DMS153 treated with DMSO at 0.1 percent for 48 hours (cell line): Measurements from ENCODE around the gene EME1.
A peak's percentile ranks its signal among the peaks of the same experiment; 100 is the strongest.

ENCODE experiments used
- DNase-seq: peaks from one replicate; lab custom pipeline; 2025; ENCODE audit not compliant: unreplicated experiment; lab: John Stamatoyannopoulos, UW

Gene EME1

DNA sequence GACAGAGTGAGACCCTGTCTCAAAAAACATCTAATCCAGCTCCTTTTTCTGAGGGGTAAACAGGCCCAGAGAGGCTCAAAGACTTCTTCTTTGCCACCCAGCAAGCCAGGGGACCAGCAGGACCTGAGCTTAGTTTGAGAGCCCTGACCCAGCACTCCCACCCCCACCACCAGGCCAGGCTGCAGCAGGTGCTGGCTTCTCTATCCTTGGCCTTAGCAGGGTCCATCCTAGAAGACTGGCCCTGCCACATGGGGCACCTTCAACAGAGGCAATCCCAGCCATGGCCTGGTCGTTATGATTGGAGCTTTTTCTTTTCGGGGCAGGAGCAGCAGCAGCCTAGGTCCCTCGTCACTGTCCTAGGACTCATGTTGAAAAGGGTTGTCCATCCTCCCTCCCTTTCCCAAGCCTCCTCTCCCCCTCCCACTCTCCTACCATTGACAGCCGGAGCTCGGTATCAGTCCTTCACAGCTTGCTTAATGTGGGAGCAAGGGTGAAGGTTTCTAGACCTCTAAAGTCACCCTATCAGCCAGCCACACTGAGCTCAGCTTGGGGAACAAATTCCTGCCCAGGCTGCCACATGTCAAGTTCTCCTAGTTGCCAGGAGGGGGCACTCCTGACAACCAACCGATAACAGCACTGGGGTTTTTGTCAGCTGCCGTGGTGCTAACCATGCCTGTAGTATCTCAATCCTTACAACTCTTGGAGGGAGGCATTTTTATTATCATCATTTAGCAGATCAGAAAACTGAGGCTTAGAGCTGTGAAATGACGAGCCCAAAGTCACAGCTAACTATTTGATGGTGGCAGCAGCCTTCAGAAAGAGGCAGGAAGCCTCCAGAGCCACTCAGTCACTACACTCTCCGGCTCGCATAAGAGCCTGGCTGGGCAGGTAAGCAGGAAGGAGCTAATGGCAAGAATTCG is 11.2 kb upstream of the EME1 start:
- peak; percentile 35 for DNase-seq

DNA sequence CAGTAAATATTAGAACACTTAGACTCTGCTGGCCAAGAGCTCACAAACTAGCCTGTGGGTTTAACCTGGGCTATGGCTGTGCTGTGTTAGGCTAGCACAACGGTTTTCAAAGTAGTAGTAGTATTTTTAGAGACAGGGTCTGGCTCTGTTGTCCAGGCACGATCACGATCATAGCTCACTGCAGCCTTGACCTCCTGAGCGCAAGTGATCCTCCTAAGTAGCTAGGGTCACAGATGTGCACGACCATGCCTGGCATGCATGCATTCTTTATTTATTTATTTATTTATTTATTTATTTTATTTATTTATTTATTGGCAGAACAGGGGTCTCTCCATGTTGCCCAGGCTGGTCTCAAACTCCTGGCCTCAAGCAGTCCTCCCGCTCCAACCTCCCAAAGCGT is 10.4 kb upstream of the EME1 start:
- no peak for DNase-seq

- no peak for DNase-seq
Observed at GRCh38 chr17:50363217-50364060, 9.6 kb upstream of the EME1 start.

GRCh38 chr17:50364061-50364458 is 9.0 kb upstream of the EME1 start:
- no peak for DNase-seq

DNA sequence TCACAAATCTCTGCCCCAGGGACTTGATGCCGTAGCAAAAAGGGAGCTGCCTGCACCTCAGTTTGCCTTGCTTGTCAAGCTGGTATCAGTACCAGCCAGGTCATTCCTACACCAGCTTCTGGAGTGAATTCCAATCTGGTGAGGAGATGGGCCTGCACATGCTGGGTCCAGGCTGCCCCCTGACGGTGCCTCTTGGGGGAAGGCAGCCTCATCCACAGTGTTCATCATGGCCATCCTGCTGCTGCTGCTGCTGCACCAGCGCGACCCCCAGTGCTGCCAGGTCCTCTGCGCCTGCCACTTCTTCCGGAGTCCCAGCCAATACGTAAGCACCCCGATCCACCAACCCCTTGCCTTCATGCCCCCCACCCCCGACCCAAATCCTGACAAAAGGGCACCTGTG is 8.3 kb upstream of the EME1 start:
- DNase-seq = no peak

DNA sequence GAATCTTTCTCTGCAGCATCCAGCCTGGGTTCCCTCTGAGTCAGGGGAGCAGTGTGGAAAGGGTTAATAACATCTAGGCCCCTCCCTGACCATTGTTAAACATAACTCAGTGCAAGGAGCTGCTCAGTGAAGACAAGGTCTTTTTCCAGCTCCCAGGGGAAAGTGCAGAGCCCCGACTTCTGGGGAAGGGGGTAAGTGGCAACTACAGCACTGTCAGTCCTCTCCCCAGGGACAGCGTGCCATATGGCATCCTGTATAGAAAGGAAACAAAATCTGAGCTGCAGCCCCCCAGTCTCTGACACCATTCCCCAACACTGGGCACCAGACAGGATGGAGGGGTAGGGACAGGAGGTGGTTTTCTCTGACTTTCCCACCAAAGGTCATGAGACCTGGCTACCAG is 7.9 kb upstream of the EME1 start:
- DNase-seq = no peak

- DNase-seq = no peak
Observed at GRCh38 chr17:50365649-50366393, 7.2 kb upstream of the EME1 start.

DNA sequence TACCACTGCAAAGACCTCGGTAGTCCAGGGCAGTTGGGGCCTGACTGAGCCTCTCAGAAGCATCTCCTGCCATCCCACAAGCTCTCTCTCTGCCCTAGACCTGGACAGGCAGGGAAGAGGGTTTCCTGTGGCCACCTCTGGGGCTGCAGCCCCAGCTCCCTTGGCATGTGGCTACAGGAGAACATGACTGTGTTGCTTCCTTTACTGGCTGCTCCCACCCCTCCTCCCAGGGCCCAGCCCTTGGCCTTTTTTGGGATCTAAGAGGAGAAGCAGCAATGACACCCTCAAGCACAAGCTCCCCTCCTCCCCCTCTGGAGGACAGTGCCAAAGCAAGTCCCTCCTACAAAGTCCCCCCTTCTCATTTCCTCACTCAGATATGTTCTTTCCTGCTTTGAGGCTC is 5.6 kb upstream of the EME1 start:
- no peak for DNase-seq

DNA sequence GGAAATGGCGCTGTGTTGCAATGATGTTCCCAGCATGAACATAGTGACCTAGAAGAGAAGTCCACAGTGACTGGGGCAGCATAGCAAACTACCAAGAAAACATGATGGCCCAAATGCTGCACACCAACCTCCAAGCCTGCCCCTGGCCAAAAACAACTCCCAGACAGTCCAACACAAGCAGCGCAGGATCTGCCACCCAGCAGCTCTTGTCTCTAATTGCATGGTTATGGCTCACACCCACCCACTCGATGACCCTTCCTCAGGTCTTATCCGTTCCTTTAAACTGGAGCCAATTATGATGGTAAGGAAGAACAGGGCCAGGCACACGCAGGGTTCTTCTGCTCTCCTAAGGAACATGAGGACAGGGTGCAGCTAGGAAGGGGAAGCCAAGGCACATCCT is 3.0 kb upstream of the EME1 start:
- DNase-seq = no peak

GRCh38 chr17:50371526-50371925 is 1.5 kb upstream of the EME1 start:
- DNase-seq = no peak

DNA sequence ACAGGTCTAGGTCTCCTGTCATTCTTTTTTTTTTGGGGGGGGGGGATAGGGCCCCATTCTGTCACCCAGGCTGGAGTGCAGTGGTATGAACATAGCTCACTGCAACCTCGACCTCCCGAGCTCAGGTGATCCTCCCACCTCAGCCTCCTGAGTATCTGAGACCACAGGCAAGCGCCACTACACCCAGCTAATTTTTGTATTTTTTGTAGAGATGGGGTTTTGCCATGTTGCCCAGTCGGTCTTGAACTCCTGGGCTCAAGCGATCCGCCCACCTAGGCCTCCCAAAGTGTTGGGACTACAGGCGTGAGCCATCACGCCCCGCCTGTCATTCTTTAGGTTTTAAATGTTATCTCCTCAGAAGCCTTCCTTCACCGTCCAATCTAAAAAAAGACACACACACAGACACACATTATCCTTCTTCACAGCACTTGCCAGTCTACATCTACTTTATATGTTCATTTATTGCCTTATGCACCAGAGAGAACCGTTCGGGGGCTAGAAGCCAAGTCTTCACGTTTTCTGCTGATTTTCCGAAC is 739 bp upstream of the EME1 start:
- DNase-seq = no peak

DNA sequence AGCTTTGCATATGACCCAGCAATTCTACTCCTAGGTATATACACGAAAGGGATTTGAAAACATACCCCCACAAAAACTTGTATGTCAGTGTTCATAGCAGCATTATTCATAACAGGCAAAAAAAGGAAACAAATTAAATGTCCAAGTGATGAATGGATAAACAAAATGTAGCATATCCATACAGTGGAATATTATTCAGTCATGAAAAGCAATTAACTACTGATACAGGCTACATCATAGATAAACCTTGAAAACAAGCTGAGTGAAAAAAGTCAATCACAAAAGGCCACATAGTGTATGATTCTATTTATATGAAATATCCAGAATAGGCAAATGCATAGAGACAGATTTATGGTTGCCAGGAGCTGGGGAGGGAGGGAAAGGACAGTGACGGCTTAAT is 676 bp downstream of the EME1 start:
- DNase-seq = no peak

- DNase-seq = no peak
Observed at GRCh38 chr17:50375858-50376538, 3.0 kb downstream of the EME1 start.

DNA sequence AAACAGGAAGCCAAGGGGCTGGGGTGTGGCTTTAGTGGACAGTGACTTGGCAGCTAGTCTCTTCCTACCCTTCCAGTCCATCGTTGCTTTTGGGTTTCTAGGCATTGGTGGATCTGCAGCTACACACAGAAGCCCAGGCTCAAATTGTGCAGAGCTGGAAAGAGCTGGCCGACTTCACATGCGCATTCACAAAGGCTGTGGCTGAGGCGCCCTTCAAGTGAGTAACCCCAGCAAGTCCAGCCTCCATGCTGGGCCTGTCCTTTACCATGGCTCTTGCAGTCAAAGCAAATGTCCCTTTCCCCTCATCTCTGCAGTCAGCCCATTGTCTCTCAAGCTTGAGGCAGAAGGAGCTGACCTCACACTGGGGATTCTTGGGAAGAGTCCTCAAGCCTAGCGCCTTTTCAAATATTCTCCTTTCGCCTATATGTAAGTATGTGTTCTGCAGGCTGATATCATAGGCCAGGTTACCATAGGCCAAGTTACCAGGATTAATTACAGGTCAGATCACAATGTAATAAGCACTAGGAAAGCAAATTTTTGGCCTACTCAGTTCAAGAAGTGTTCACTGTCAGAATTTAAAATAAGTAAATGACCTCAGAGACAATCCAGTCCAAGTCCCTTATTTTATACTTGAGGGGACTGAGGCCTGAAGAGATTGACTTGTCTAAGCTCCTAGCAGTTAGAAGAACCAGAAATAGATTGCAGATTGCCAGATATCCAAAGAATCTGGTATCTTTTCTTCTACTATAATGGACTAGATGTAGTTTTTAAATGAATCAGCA is 6.5 kb downstream of the EME1 start:
- no peak for DNase-seq

- DNase-seq = no peak
Observed at GRCh38 chr17:50380369-50381259, 7.6 kb downstream of the EME1 start.

DNA sequence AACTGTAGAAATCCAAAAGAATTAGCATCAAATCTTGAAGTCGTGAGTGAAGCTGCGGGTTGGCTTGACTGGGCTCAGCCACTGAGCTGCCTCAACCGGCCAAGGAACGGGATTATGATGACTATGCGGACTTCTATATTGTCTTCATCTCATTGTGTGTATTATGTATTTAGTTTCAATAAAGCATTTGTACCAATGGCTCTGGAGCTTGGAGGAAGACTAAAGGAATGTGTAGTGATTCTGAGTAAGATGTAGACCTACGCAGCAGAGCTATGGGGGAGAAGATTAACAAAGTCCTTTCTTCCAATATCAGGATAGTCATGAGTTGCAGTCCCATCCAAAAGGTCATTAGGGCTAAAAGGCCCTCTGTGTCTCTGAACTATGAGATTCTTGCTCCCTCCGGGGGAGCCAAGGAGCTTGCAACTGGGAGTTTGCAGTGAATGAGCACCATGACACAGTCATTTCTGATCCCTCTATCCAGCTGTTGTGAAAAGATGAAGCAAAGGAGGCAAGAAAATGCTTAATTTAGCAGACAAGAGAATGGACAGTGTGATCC is 8.3 kb downstream of the EME1 start:
- DNase-seq = no peak

DNA sequence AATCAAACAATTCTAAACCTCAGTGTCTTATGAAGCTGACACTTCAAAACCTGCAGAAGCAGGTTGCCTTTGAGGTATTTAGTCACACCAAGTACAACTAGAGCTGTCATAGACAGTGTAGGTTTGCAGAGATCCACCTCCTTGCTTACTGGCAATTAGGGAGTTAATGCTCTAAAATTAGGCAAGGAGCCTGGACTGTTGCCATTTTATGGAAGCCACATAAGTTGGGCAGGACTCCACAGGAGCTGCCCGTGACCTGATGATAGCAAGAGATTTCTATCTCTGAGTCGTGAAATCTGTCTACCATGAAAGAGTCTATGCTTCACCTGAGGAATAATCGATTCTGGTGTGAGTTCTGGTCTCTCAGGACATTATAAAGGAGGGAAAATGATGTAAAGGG is 8.9 kb downstream of the EME1 start:
- DNase-seq = no peak

DNA sequence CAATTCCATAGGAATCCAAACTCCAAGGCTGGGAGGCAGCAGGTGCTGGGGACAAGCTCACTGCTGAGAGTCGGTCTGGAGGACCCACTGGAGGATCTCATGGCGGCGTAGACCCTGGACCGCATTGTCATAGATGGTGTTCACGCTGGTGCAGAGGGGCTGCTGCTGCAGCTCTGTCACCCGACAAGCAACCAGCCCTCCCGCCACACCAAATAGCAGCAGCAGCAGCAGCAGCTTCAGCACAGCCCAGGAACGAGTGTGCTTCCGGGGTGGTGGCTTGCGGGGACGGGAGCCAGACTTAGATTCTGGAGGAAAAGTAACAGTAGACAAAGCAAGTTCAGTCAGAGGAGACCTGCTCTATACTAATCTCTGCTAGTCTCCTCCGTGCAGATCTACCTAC is 9.9 kb downstream of the EME1 start:
- DNase-seq = no peak

DNA sequence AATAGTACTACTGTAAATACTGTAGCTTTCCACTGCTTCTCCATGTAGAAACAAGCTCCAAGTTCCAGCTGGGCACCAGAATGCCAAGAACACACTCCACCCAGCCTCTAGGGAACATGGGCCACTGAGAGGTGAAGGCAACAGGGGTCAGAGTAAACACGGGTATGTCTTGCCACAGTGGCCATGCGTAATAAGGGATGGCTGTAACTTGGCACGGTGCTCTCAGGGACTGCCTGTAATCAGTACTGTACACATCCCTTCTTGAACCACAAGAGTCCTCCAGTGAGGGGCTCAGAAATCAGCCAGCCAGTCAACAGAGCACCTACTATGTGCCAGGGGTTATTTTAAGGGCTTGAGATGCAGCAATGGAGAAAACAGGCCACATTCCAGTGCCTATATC is 13.5 kb downstream of the EME1 start:
- DNase-seq = no peak
